GDM1 (cell line): ENCODE data around the gene QRICH2.
A peak's percentile ranks its signal among the peaks of the same experiment; 100 is the strongest.
"Not testable (repeated sequence)": the region's sequence is repeated elsewhere in the genome, so short reads cannot be mapped to it uniquely, and the experiment has no call there.

Experiments
- DNase-seq: peaks from one replicate; lab custom pipeline; 2025; lab: John Stamatoyannopoulos, UW

Gene QRICH2

DNA sequence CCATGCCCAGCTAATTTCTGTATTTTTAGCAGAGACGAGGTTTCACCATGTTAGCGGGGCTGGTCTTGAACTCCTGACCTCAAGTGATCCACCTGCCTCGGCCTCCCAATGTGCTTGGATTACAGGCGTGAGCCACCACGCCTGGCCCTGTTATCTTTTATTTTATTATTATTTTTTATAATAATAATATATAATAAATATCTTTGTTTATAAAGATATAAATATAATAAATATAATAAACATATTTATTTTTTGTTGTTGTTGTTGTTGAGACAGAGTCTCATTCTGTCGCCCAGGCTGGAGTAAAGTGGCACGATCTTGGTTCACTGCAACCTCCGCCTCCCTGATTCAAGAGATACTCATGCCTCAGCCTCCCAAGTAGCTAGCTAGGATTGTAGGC lies 60.8 kb downstream of the QRICH2 start:
- no peak for DNase-seq

DNA sequence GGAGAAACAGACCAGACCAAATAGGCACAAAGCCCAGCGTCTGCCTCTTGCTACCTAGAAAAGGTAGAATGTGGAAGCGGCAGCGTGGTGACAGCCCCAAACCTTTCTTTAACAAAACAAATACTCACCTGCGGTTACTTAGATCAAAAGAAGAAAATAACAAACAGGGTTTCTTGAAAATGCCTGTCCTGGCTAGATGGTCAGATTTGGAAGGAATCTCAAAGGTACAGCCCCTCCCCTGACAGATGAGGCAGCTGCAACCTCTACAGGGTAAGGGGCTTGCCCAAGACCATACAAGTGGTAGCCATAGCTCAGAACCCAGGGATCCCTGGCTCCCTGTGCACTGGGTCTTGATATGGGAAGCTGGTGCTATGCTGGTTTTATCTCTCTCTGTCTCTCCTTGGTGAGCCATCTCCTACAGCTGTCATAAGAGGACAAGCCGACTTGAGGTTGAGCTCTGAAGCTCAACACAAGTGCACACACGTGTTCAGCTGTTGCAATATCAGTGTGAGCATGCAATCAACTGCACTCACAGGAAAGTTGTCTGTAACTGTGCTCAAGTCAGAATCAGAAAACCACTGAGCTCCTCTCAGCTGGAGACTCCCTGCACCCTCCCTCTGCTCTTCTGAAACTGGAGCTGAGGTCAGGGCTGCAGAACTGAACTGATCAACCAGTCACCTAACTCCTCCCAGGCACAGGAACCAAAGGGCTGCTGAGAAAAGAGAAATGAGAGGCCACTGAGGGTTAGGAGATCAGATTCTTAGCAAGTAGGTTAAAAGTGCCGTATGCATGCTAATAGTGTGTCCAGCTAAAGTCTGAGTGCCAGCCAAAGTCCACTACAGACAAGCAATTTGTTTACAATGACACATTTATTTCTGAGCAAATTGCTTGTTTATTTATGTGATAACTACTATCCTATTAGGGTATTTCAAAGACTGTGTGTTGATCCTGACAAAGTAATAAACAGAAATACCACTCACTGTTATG lies 61.7 kb downstream of the QRICH2 start:
- peak; percentile 24 for DNase-seq

DNA sequence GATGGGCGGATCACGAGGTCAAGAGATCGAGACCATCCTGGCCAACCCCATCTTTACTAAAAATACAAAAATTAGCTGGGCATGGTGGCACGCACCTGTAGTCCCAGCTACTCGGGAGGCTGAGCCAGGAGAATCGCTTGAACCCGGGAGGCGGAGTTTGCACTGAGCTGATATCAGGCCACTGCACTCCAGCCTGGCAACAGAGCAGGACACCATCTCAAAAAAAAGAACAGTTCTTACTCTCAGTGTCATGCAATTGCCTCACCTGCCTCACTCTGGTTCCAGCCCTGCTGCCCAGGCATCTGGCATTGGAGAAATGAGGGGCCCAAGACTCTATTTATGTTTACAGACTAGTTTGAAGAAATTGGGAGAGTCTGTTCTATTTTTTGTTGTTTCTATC lies 63.4 kb downstream of the QRICH2 start:
- DNase-seq: not testable (repeated sequence)

DNA sequence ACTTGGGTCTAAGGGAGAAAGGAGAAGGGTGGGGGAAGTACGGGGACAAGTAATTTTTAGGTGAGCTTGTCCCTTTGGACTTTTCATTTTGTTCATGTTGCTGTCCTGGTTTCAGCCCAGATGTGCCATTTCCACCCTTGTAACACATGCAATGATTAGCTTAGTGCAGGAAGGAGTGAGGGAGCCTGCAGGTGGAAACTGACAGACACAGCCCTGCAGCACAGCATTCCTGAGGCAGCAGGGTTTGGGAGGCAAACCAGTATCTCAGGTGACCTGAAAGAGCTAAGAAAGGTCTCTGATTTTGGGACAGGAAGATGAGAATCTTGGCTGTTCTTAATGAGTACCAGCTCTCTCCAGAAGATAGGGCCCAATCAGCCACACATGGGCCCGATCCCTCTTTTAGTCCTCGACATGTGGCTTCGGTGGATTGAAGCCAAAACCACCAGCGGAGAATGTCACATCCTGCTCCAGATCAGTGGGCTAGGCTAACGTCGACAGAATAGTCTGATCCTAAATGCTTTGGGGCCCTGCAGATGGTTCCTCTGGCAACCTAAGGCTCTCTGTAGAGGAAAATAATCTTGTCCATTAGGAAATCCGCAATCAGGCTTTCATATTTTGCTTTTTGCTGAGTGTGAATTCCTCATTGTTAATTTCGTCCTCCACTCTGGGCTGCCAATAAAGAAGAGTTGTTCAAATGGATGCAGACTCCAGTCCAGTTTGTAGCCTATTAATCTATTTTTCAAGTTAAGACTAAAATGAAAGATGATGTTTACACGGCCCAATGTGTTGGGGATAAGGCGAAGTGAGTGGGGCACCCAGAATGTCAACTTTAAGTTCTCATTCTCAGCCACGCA lies 64.0 kb downstream of the QRICH2 start:
- peak; percentile 63 for DNase-seq

DNA sequence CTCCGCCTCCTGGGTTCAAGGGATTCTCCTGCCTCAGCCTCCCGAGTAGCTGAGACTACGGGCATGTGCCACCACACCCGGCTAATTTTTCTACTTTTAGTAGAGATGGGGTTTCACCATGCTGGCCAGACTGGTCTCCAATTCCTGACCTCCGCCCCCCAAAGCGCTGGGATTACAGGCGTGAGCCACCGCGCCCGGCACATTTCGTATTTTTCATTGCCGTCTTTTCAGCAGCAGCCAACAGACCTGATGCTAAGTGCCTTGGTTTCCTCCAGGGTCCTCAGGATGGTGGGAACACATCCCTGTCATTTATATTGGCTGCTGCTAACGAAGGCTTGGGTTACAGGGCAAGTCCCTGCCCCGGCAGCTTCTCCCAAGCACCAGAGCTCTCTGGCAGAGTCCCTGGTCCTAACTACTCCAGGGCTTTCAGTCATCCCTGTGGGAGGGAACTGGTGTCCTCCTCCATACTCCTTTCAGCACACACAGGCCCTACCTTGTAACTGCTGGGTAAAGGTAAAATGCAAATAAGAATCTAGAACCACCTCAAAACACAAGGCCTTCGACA lies 66.3 kb downstream of the QRICH2 start:
- DNase-seq: no peak

DNA sequence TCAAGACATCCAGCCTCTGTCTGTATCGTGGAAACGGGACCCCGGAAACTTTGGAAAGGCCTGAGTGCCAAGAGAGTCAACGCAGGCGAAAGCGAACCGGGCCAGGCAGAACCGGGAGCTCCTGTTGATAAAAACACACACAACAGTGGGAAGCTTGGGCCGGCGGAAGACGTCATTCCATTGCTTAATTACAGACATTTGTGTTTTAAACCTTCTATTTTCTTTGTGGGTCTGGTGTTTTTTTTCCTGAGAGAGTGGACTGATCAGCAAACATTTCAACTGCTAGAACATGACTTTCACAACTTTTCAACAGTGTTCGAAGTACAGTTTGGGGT lies 66.9 kb downstream of the QRICH2 start:
- DNase-seq: no peak

DNA sequence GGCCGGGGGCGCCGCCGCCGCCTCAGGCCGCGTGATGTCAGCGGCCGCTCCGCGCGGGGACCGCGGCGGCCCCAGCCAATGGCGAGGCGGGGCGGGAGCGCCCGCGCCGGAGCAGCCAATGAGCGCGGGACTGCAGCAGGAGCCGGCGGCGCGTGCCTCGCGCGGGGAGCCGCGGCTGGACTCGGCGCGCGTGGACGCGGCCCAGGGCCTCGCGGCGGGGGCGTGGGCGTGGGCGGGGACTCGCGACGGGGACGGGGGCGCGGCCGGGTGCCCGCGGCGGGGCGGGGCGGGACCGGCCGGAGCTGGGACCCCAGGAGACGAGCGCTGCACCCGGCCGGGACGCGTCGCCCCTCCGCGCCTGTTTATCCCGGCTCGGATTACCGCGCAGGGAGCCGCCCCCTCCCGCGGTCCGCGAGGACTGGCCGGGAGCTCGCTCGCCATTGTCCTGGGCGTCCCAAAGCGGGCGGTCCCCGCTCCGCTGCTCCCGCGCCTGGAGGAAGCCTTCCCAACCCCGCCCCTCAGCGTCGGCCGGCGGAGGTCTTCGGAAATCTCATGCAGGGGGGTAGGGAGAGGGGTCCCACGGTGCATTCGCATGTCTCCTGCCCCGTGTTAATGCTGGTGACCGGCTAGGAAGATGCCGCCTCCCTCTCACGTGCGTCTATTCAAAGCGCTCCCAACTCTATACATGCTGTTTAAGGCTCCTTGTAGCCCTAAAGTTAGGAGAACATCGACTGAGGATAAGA lies 67.4 kb downstream of the QRICH2 start, which contains the start of gene RNF157:
TSS of gene RNF157 (minus strand) at position 33 of the 743 bp plus-strand sequence. CDS start 253 bp downstream, outside the sequence.
- DNase-seq: peak; percentile 34

DNA sequence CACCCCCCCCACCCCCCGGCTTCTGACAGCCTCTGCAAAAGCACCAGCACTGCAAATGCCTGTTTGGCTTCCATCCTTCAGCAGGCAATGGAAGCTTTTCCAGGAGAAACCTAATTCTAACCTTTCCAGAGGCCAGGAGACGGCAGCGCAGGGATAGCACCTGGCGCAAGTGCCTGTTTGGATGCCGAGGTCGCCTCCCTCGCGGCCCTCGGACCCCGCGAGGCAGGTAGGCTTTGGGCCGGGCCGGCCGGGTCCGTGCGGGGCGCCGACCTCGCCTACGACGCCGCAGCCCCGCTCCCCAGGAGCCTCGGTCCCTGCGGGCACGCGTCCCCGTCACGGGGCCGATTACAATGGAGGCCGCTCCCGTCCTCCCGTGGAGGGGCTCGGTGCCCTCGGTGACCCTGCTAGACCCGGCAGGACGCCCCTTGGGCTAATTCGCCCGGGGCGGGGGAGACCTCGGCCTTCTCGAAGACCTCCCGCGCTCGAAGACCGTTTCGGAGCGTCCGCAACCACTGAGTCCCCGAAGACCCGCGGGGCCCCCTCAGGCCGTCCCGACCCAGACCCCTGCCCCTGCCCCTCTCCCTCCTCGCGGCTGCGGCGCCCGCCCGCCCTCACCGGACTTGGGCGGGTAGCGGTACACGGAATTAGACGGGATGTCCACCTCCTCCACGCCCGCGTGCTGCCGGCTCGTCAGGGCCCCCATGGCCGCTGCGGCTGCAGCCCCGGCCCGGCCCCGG lies 68.4 kb downstream of the QRICH2 start:
- DNase-seq: no peak

DNA sequence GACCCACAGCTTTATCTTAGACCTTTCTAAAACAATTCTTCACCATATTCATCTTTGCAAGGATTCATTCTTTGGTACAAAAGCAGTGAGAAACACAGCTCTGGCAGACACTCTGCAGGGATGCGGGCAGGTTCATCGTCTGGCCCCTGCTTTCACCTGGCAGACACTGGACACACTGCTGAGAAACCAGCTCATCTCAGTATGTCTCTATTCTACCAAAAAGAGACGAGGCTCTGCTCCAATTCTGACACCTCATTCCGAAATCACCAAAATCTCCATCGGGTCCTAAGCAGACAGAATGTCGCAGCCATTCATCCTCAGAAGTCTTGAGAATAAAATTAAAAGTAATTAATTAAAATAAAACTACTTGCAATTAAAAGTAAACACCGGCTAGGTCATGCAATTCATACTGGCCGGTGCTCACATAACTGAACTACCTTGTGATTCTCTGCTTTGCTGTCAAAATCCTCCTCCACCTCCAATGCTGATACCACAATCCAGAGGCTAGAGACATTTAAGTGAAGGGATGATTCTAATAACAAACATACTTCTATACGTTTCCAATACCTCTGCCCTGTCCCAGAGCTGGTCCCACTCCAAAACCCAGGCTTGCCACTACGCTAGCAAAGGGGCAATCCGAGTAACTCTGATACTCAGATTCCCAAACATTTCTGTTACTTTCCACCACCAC lies 69.1 kb downstream of the QRICH2 start:
- DNase-seq: no peak

DNA sequence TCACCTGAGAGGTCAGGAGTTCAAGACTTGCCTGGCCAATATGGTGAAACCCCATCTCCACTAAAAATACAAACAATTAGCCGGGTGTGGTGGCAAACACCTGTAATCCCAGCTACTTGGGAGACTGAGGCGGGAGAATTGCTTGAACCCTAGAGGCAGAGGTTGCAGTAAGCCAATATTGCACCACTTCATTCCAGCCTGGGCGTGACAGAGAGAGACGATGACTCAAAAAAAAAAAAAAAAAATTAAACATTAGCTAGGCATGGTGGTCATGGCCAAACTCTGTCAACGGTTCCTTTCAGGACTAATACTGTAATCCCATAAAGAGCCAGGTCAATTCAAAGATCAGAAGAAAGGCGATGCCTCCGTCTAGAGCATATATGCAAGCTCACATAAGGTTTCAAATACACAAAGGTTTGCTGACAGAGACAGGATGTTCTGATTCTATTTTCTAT lies 70.2 kb downstream of the QRICH2 start:
- no peak for DNase-seq

DNA sequence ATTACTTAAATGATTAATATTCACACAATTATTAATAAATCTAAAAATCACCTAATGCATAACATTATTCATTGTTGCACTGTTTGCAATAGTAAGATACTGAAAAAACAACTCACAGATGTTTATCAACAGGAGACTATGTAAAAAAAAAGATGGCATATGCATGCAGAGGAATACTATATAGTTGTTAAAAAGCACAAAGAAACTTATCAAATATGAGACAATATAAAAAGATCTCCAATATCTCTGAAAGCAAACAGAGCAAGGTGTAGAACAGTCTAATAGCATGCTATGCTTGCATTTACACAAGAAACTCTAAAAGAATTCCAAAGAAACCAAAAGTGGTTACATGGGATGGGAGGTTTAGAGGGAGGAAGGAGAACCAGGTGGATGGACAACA lies 71.5 kb downstream of the QRICH2 start:
- no peak for DNase-seq

DNA sequence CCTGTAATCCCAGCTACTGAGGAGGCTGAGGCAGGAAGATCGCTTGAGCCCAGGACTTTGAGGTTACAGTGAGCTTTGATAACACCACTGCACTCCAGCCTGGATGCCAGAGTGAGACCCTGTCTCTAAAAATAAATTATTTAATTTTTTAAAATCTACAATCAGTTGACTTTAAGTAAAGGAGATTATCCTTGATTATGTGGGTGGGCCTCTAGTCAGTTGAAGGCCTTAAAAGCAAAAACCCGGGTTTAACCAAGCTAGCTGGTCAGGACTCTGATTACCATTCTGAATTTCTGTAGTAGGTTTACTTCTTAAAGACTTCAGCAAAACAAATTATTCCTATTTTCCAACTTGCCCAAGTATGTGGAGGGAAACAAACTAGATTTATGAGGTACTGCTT lies 72.2 kb downstream of the QRICH2 start:
- DNase-seq: no peak

DNA sequence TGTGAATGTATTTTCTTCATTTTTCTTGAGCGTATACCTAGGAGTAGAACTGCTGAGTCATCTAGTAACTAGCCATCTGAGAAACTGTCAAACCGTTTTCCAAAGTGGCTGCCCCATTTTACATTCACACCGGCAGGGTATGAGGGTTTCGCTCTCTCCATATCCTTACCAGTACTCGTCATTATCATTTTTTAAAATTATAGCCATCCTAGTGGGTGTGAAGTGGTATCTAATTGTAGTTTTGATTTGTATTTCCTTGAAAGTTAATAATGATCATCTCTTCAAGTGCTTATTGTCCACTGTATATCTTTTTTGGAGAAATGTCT lies 73.8 kb downstream of the QRICH2 start:
- DNase-seq: no peak

DNA sequence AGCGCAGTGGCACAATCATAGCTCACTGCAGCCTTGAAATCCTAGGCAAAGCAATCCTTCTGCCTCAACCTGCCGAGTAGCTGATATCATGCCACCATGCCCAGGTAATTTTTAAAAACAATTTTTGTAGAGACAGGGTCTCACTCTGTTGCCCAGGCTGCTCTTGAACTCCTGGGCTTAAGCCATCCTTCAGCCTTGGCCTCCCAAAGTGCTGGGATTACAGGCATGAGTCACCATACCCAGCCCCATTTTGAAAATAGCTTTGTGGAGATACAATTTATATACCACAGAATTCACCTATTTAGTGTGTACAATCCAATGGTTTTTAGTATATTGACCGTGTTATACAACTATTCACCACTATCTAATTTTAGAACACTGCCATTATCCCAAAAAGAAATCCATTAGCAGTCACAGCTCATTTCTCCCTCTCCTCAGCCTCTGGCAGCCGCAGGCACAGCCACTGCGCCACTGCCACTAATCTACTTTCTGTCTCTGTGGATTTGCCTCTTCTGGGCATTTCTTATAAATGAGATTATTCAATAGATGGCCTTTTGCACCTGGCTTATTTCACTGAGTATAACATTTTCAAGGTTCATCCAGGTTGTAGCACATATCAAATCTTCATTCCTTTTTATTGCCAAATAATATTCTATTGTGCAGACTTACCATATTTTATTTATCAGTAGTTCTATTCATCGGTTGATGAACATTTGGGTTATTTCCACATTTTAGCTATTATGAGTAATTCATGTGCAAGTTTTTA lies 74.3 kb downstream of the QRICH2 start:
- no peak for DNase-seq

DNA sequence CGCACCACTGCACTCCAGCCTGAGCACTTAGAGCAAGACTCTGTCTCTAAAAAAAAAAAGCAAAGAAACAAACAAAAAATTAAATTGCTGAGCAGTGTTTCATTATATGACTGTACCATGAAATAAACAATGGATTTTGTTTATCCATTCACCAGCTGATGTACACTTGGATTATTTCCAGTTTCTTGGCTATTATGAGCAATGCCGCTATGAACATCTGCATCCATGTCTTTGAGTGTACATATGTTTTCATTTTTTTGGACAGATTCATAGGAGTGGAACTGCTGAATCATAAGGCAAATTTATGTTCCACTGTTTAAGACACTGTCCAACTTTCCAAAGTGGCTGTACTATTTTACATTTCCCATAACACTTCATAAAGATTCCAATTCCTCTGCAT lies 75.7 kb downstream of the QRICH2 start:
- DNase-seq: no peak

DNA sequence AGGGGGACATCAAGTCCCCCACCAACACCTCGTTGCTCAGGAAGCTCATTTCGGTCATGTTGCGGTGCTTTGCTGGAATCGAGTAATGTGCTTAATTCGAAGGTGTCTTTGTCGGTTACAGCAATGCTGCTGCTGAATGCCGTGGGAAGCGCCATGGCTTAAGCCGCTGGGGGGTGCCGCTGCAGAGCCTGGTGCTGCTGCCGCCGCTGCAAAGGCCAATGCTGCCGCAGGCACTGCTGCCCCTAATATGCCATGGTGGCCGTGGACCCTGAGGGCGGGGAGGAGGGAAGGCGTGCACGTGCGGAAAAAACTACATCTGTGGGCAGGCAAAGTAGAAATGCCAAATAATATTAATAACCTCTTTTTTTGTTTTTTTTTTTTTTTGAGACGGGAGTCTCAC lies 81.3 kb downstream of the QRICH2 start:
- DNase-seq: not testable (repeated sequence)

DNA sequence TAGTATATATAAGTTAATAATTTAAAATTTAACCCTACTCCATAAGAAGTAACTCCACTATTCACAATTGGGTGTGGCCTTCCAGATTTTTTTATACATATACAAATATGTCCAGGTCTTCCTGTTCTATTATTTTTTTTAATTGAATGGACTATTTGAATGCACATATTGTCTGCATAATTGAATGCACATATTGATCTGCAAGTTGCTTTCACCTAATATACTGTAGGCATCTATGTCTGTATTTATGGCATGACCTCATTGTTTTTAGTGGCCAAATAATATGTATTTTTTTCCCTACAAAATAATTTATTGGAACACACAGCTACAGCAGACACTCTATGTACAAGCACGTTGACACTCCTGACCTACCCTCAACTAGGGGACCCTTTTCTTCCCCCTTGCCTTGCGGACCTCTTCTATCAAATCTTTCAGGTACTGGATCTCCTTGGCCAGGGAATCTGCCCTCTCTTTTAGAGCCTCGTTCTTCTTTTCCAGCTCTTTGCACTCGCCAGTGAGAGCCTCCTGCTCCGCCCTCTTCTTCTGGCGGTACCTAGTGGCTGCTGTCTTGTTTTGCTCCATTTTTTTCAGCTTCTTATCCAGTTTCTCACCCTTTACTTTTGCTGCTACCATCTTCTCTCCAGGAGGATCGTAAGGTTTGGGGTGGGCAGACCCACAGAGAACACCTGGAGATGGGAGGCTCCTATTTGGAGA lies 82.5 kb downstream of the QRICH2 start:
- not testable (repeated sequence) for DNase-seq
